Liver (tissue), 3 donors: ENCODE results near the gene LMBR1L.

ENCODE experiments used
- FOXA1 ChIP-seq: IDR thresholded peaks from 2 replicates; pipeline ENCODE4 v1.6.1; 2016; ENCODE audit warnings: antibody characterized with exemption
- FOXA2 ChIP-seq: IDR thresholded peaks from 2 replicates; pipeline ENCODE4 v1.6.1; 2016; ENCODE audit warnings: antibody characterized with exemption
- GABPA ChIP-seq, 2 donors: IDR thresholded peaks in 1 of 2; conservative IDR thresholded peaks in 1 of 2; 2 replicates each; pipeline ENCODE4 v1.6.1; 2016; ENCODE audit warnings: antibody characterized with exemption in 2 of 2, mild to moderate bottlenecking in 1 of 2, moderate library complexity in 1 of 2
- HNF4G ChIP-seq: IDR thresholded peaks from 2 replicates; pipeline ENCODE4 v1.6.1; 2016; ENCODE audit warnings: antibody characterized with exemption
- JUND ChIP-seq, 2 donors: IDR thresholded peaks; 2 replicates each; pipeline ENCODE4 v1.6.1; 2016; ENCODE audit warnings: antibody characterized with exemption in 2 of 2
- RAD21 ChIP-seq, 2 donors: IDR thresholded peaks; 2 replicates each; pipeline ENCODE4 v1.6.1; 2016; ENCODE audit warnings: antibody characterized with exemption in 2 of 2, mild to moderate bottlenecking in 2 of 2
- TAF1 ChIP-seq: conservative IDR thresholded peaks from 2 replicates; pipeline ENCODE4 v1.6.1; 2016; ENCODE audit warnings: antibody characterized with exemption, mild to moderate bottlenecking
- YY1 ChIP-seq: IDR thresholded peaks from 2 replicates; pipeline ENCODE4 v1.6.1; 2016; ENCODE audit warnings: antibody characterized with exemption, mild to moderate bottlenecking
- TF ChIP-seq, protein P1 (sequence below): fragments of 150-350 bp; IDR thresholded peaks from 2 replicates; pipeline ENCODE4 v1.5.1; 2017; ENCODE audit warnings: improper control_type of control experiment, low read depth, low read length; ENCODE audit not compliant: missing input control
- TF ChIP-seq, protein P2 (sequence below): IDR thresholded peaks from 2 replicates; pipeline ENCODE4 v1.6.1; 2016; ENCODE audit warnings: antibody characterized with exemption
- TF ChIP-seq, protein P3 (sequence below): IDR thresholded peaks from 2 replicates; pipeline ENCODE4 v1.6.1; 2016; ENCODE audit warnings: antibody characterized with exemption, mild to moderate bottlenecking
- donor health status: healthy.
- donor health status: healthy.

DNA sequence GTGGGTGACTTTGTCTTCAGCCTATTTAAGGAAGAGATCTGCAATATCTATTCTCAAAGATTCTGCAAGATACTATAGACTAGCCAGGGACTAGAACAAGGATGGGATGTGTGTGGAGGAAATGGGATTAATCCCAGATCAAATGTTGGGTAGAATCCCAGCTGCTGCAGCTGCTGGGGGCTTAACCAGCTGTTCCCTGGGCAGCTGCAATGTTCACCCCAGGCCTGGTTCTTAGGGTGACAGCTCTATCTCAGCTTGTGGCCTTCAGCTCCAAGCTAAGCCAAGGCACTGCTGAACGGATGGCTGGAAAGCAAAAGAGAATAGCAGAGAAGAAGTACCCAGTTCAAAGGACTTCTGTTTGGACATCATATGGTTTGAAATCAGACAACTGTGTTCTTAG, 30.9 kb downstream of the LMBR1L start:
- TF ChIP-seq, protein P1, sequence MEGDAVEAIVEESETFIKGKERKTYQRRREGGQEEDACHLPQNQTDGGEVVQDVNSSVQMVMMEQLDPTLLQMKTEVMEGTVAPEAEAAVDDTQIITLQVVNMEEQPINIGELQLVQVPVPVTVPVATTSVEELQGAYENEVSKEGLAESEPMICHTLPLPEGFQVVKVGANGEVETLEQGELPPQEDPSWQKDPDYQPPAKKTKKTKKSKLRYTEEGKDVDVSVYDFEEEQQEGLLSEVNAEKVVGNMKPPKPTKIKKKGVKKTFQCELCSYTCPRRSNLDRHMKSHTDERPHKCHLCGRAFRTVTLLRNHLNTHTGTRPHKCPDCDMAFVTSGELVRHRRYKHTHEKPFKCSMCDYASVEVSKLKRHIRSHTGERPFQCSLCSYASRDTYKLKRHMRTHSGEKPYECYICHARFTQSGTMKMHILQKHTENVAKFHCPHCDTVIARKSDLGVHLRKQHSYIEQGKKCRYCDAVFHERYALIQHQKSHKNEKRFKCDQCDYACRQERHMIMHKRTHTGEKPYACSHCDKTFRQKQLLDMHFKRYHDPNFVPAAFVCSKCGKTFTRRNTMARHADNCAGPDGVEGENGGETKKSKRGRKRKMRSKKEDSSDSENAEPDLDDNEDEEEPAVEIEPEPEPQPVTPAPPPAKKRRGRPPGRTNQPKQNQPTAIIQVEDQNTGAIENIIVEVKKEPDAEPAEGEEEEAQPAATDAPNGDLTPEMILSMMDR: no peak
- TF ChIP-seq TAF1 (no peak), FOXA1 (no peak), YY1 (no peak), RAD21 (IDR thresholded peaks at IDR 0.05) (no peak), HNF4G (no peak), GABPA (IDR thresholded peaks at IDR 0.05 in 1 of 2, conservative IDR thresholded peaks at IDR 0.05 in 1 of 2) (no peak), FOXA2 (no peak), JUND (IDR thresholded peaks at IDR 0.05) (no peak)
- TF ChIP-seq, protein P2, sequence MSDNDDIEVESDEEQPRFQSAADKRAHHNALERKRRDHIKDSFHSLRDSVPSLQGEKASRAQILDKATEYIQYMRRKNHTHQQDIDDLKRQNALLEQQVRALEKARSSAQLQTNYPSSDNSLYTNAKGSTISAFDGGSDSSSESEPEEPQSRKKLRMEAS: no peak
- TF ChIP-seq, protein P3, sequence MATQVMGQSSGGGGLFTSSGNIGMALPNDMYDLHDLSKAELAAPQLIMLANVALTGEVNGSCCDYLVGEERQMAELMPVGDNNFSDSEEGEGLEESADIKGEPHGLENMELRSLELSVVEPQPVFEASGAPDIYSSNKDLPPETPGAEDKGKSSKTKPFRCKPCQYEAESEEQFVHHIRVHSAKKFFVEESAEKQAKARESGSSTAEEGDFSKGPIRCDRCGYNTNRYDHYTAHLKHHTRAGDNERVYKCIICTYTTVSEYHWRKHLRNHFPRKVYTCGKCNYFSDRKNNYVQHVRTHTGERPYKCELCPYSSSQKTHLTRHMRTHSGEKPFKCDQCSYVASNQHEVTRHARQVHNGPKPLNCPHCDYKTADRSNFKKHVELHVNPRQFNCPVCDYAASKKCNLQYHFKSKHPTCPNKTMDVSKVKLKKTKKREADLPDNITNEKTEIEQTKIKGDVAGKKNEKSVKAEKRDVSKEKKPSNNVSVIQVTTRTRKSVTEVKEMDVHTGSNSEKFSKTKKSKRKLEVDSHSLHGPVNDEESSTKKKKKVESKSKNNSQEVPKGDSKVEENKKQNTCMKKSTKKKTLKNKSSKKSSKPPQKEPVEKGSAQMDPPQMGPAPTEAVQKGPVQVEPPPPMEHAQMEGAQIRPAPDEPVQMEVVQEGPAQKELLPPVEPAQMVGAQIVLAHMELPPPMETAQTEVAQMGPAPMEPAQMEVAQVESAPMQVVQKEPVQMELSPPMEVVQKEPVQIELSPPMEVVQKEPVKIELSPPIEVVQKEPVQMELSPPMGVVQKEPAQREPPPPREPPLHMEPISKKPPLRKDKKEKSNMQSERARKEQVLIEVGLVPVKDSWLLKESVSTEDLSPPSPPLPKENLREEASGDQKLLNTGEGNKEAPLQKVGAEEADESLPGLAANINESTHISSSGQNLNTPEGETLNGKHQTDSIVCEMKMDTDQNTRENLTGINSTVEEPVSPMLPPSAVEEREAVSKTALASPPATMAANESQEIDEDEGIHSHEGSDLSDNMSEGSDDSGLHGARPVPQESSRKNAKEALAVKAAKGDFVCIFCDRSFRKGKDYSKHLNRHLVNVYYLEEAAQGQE: no peak
